IPS-18a (cell line): ENCODE results near the gene DICER1.

ENCODE experiments used
- H3K27ac ChIP-seq: one replicate; pipeline ENCODE4 v1.5.1; 2013; ENCODE audit warnings: low read length
- H3K27me3 ChIP-seq: one replicate; pipeline ENCODE4 v1.6.1; 2013; ENCODE audit warnings: mild to moderate bottlenecking, low read length; ENCODE audit not compliant: control insufficient read depth, insufficient read depth
- H3K36me3 ChIP-seq: one replicate; pipeline ENCODE4 v1.6.1; 2013; ENCODE audit warnings: low read depth, low read length; ENCODE audit not compliant: control insufficient read depth
- H3K4me1 ChIP-seq: one replicate; pipeline ENCODE4 v1.6.1; 2013; ENCODE audit warnings: low read depth, low read length; ENCODE audit not compliant: control insufficient read depth
- H3K4me3 ChIP-seq: one replicate; pipeline ENCODE4 v1.5.1; 2013; ENCODE audit warnings: low read length
- H3K9ac ChIP-seq: one replicate; pipeline ENCODE4 v1.6.1; 2013; ENCODE audit warnings: mild to moderate bottlenecking, low read length, moderate library complexity
- H3K9me3 ChIP-seq: one replicate; pipeline ENCODE4 v1.6.1; 2013; ENCODE audit warnings: low read depth, low read length; ENCODE audit not compliant: control insufficient read depth

The DICER1 gene

DNA sequence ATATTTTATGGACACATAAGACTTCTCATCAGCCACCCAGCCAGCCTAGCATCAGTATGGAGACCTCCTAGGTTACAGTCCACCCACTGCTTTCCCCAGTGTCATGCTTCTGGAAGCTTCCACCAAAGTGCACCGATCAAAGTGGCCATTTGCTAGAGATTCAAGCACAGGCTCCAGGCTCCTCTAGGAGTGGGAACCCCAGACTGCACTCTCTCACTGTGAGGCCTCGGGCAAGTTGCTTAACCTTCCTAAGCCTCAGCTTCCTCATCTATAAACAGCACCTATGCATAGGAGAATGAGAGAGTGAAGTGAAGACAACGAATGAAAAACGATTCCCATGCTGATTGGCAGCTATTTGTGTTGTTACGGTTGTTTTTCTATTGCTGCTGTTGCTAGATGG lies 94.4 kb downstream of the DICER1 start:
- Histone ChIP-seq H3K36me3 (no peaks in the 10 kb centered on the region), H3K4me3 (no peak overlapping the region), H3K27ac (no peak overlapping the region), H3K4me1 (no peaks in the 10 kb centered on the region), H3K9me3 (no peaks in the 10 kb centered on the region), H3K9ac (no peak overlapping the region), H3K27me3 (no peaks in the 10 kb centered on the region)

GRCh38 chr14:95062220-95062619 lies 95.1 kb downstream of the DICER1 start:
- no peaks in the 10 kb centered on the region for H3K36me3 ChIP-seq
- no peak overlapping the region for H3K27ac ChIP-seq
- H3K4me3 ChIP-seq, result no peak overlapping the region
- no peaks in the 10 kb centered on the region for H3K27me3 ChIP-seq
- no peak overlapping the region for H3K9ac ChIP-seq
- H3K4me1 ChIP-seq, result no peaks in the 10 kb centered on the region
- H3K9me3 ChIP-seq, result no peaks in the 10 kb centered on the region

- Histone ChIP-seq H3K27ac (no peak overlapping the region), H3K9me3 (no peaks in the 10 kb centered on the region), H3K9ac (no peak overlapping the region), H3K36me3 (no peaks in the 10 kb centered on the region), H3K4me3 (no peak overlapping the region), H3K4me1 (no peaks in the 10 kb centered on the region), H3K27me3 (no peaks in the 10 kb centered on the region)
Measured at GRCh38 chr14:95061317-95062093, 95.8 kb downstream of the DICER1 start.

- H3K4me3 ChIP-seq, result no peak overlapping the region
- no peaks in the 10 kb centered on the region for H3K36me3 ChIP-seq
- no peaks in the 10 kb centered on the region for H3K4me1 ChIP-seq
- H3K9me3 ChIP-seq, result no peaks in the 10 kb centered on the region
- H3K9ac ChIP-seq, result no peak overlapping the region
- no peak overlapping the region for H3K27ac ChIP-seq
- H3K27me3 ChIP-seq, result no peaks in the 10 kb centered on the region
Measured at GRCh38 chr14:95059126-95059525, 98.2 kb downstream of the DICER1 start.

- Histone ChIP-seq H3K27ac (no peak overlapping the region), H3K4me3 (no peak overlapping the region), H3K36me3 (no peaks in the 10 kb centered on the region), H3K4me1 (no peaks in the 10 kb centered on the region), H3K9me3 (no peaks in the 10 kb centered on the region), H3K27me3 (no peaks in the 10 kb centered on the region), H3K9ac (no peak overlapping the region)
Measured at GRCh38 chr14:95058491-95058890, 98.8 kb downstream of the DICER1 start.

DNA sequence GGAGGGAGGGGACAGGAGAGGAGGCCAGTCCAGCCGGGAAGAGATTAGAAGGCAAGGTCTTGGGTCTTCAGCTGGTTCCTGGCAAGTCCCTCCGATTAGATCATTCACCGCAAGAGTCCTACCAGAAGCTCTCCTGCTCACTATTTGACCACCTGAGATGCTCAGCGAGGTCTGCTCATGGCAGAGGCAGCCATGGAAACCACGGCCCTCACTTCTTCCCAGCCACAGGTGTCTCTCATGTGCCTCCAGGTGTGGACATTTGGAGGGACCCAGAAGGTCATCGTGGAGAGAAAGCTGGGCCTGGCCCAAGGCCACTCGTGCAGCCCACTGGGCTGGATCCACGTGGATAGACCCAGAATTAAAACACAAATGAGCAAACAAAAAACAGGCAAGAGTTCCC lies 99.5 kb downstream of the DICER1 start:
- Histone ChIP-seq H3K4me3 (no peak overlapping the region), H3K27ac (no peak overlapping the region), H3K4me1 (no peaks in the 10 kb centered on the region), H3K9ac (no peak overlapping the region), H3K27me3 (no peaks in the 10 kb centered on the region), H3K9me3 (no peaks in the 10 kb centered on the region), H3K36me3 (no peaks in the 10 kb centered on the region)

- no peak overlapping the region for H3K4me3 ChIP-seq
- H3K9ac ChIP-seq, result no peak overlapping the region
- no peaks in the 10 kb centered on the region for H3K4me1 ChIP-seq
- H3K36me3 ChIP-seq, result no peaks in the 10 kb centered on the region
- no peaks in the 10 kb centered on the region for H3K27me3 ChIP-seq
- no peaks in the 10 kb centered on the region for H3K9me3 ChIP-seq
- H3K27ac ChIP-seq, result no peak overlapping the region
Measured at GRCh38 chr14:95057147-95057546, 100.2 kb downstream of the DICER1 start.

DNA sequence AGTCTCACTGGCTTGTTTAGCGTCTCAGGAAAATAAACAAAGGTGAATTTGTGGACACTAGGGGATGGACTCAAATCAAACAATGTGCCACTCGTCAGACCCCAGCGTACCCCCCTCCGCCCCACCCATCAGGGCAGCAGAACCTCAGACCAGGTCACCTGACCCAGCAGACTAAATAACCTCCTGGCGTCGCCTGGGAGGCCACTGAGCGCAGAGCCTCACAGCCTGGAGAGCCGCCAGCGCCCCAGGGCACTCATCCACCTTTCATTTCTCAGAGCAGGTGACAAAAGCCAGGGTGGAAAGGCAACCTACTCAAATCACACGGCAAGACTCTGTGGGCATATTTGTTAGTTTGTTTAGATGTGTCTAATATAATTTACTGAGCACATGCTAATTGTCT lies 100.9 kb downstream of the DICER1 start:
- H3K36me3 ChIP-seq, result no peaks in the 10 kb centered on the region
- no peak overlapping the region for H3K27ac ChIP-seq
- no peaks in the 10 kb centered on the region for H3K27me3 ChIP-seq
- no peaks in the 10 kb centered on the region for H3K4me1 ChIP-seq
- no peak overlapping the region for H3K4me3 ChIP-seq
- no peaks in the 10 kb centered on the region for H3K9me3 ChIP-seq
- no peak overlapping the region for H3K9ac ChIP-seq

DNA sequence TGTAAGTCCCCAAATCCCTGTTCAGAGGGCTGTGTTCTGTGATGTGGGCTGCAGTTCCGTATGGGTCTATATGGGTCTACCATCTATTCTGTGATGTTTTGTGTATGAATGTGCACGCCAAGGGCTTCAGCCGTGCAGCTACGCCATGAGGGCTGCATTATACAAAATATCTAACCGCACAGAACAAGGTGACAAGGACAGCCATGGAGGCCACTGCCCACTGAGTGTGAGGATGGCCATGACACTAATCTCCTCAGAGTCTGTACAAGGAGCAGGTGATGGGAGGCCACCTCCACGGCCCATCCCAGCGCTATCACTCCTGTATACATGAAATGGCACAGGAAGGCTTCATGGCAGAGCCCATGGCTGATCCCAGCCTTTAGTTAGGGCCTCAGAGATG lies 102.0 kb downstream of the DICER1 start:
- Histone ChIP-seq H3K4me1 (no peaks in the 10 kb centered on the region), H3K27ac (no peak overlapping the region), H3K27me3 (no peaks in the 10 kb centered on the region), H3K9me3 (no peaks in the 10 kb centered on the region), H3K36me3 (no peaks in the 10 kb centered on the region), H3K4me3 (no peak overlapping the region), H3K9ac (no peak overlapping the region)

GRCh38 chr14:95054346-95055280 lies 102.7 kb downstream of the DICER1 start:
- Histone ChIP-seq H3K4me3 (no peak overlapping the region), H3K27me3 (peaks cover 3% of the 10 kb centered on the region), H3K4me1 (no peaks in the 10 kb centered on the region), H3K36me3 (no peaks in the 10 kb centered on the region), H3K9me3 (no peaks in the 10 kb centered on the region), H3K9ac (no peak overlapping the region), H3K27ac (no peak overlapping the region)

GRCh38 chr14:95052016-95052585 lies 105.2 kb downstream of the DICER1 start:
- H3K27me3 ChIP-seq, result peaks cover 6% of the 10 kb centered on the region
- H3K4me1 ChIP-seq, result no peaks in the 10 kb centered on the region
- no peak overlapping the region for H3K27ac ChIP-seq
- H3K9ac ChIP-seq, result no peak overlapping the region
- no peaks in the 10 kb centered on the region for H3K9me3 ChIP-seq
- no peak overlapping the region for H3K4me3 ChIP-seq
- H3K36me3 ChIP-seq, result no peaks in the 10 kb centered on the region
